HCT116 (cell line): Measurements from ENCODE around the gene ZNRF4.

Experiments used
- CEBPB ChIP-seq: IDR thresholded peaks from 2 replicates; pipeline ENCODE4 v1.6.1; 2012; ENCODE audit warnings: low read depth
- EGR1 ChIP-seq: IDR thresholded peaks from 2 replicates; pipeline ENCODE4 v1.6.1; 2012; ENCODE audit warnings: low read depth
- EZH2phosphoT487 ChIP-seq: fragments of 200-600 bp; IDR thresholded peaks from 2 replicates; pipeline ENCODE4 v1.6.1; 2018; ENCODE audit warnings: antibody characterized with exemption, borderline replicate concordance
- JUND ChIP-seq: IDR thresholded peaks from 2 replicates; pipeline ENCODE4 v1.6.1; 2012
- POLR2A ChIP-seq: IDR thresholded peaks from 2 replicates; pipeline ENCODE4 v1.7.0; 2011; ENCODE audit warnings: borderline replicate concordance; ENCODE audit not compliant: insufficient read depth, insufficient read length; ENCODE audit errors: extremely low read depth
- POLR2AphosphoS5 ChIP-seq: IDR thresholded peaks from 2 replicates; pipeline ENCODE4 v1.6.1; 2011; ENCODE audit warnings: mild to moderate bottlenecking, low read depth, low read length, moderate library complexity
- SIN3A ChIP-seq: IDR thresholded peaks from 2 replicates; pipeline ENCODE4 v1.6.1; 2012; ENCODE audit warnings: low read depth
- TCF7L2 ChIP-seq: IDR thresholded peaks from 2 replicates; pipeline ENCODE4 v1.7.0; 2011; ENCODE audit warnings: borderline replicate concordance, inconsistent platforms; ENCODE audit not compliant: insufficient read depth, insufficient read length; ENCODE audit errors: extremely low read depth
- TF ChIP-seq, protein P1 (sequence below), 3 experiments: fragments of 200-600 bp in 1 of 3; sonication (generic) in 1 of 3; IDR thresholded peaks in 2 of 3; conservative IDR thresholded peaks in 1 of 3; 2 replicates each; pipeline ENCODE4 v1.5.1; 2012 to 2017; ENCODE audit warnings: low read depth in 2 of 3, low read length in 2 of 3, antibody characterized with exemption in 1 of 3, borderline replicate concordance in 1 of 3, control low read depth in 1 of 3, mild to moderate bottlenecking in 1 of 3, mixed read lengths in 1 of 3, mixed run types in 1 of 3, moderate library complexity in 1 of 3; ENCODE audit not compliant: insufficient read depth in 1 of 3
- TF ChIP-seq, protein P2 (sequence below): IDR thresholded peaks from 2 replicates; pipeline ENCODE4 v1.6.1; 2012; ENCODE audit warnings: low read depth
- TF ChIP-seq, protein P3 (sequence below): IDR thresholded peaks from 2 replicates; pipeline ENCODE4 v1.6.1; 2012

DNA sequence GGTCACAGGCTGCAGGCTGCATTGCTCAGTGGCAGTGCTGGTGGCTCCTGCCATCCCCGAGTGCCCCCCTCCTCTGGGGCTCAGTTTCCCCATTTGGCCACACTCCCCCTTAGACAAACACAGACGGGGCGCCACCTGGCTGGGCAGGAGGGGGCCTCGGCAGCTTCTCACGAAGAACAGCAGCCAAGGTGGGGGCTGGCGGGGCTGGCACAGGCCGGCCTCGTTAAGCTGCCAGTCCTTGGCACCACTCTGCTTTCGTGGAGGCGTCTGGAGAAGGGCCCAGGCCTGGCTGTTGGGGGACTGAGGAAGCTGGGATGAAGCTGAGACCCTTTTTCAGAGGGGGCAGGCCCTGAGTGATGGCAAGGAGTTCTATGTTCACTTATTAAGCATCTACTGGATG is 3.7 kb upstream of the ZNRF4 start:
- TF ChIP-seq EZH2phosphoT487 (no peak), JUND (no peak), SIN3A (no peak), POLR2AphosphoS5 (no peak), CEBPB (no peak), EGR1 (no peak), TCF7L2 (no peak), POLR2A (no peak)
- TF ChIP-seq, protein P1, sequence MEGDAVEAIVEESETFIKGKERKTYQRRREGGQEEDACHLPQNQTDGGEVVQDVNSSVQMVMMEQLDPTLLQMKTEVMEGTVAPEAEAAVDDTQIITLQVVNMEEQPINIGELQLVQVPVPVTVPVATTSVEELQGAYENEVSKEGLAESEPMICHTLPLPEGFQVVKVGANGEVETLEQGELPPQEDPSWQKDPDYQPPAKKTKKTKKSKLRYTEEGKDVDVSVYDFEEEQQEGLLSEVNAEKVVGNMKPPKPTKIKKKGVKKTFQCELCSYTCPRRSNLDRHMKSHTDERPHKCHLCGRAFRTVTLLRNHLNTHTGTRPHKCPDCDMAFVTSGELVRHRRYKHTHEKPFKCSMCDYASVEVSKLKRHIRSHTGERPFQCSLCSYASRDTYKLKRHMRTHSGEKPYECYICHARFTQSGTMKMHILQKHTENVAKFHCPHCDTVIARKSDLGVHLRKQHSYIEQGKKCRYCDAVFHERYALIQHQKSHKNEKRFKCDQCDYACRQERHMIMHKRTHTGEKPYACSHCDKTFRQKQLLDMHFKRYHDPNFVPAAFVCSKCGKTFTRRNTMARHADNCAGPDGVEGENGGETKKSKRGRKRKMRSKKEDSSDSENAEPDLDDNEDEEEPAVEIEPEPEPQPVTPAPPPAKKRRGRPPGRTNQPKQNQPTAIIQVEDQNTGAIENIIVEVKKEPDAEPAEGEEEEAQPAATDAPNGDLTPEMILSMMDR (IDR thresholded peaks at IDR 0.05 in 2 of 3, conservative IDR thresholded peaks at IDR 0.05 in 1 of 3; ENCODE audit: borderline replicate concordance in 1 of 3, insufficient read depth in 1 of 3, low read depth in 2 of 3, low read length in 2 of 3), result no peak
- TF ChIP-seq, protein P2, sequence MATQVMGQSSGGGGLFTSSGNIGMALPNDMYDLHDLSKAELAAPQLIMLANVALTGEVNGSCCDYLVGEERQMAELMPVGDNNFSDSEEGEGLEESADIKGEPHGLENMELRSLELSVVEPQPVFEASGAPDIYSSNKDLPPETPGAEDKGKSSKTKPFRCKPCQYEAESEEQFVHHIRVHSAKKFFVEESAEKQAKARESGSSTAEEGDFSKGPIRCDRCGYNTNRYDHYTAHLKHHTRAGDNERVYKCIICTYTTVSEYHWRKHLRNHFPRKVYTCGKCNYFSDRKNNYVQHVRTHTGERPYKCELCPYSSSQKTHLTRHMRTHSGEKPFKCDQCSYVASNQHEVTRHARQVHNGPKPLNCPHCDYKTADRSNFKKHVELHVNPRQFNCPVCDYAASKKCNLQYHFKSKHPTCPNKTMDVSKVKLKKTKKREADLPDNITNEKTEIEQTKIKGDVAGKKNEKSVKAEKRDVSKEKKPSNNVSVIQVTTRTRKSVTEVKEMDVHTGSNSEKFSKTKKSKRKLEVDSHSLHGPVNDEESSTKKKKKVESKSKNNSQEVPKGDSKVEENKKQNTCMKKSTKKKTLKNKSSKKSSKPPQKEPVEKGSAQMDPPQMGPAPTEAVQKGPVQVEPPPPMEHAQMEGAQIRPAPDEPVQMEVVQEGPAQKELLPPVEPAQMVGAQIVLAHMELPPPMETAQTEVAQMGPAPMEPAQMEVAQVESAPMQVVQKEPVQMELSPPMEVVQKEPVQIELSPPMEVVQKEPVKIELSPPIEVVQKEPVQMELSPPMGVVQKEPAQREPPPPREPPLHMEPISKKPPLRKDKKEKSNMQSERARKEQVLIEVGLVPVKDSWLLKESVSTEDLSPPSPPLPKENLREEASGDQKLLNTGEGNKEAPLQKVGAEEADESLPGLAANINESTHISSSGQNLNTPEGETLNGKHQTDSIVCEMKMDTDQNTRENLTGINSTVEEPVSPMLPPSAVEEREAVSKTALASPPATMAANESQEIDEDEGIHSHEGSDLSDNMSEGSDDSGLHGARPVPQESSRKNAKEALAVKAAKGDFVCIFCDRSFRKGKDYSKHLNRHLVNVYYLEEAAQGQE, result no peak
- TF ChIP-seq, protein P3, sequence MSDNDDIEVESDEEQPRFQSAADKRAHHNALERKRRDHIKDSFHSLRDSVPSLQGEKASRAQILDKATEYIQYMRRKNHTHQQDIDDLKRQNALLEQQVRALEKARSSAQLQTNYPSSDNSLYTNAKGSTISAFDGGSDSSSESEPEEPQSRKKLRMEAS, result no peak
